IMR-90 (cell line): ENCODE data around the gene CCN5. TPM values are rescaled to one million over a fixed set of nuclear protein-coding genes. Genes with fewer than 3 reads are reported as not detected.

Experiments
- ATAC-seq: fragments of 200-7000 bp; cut with Tn5 transposase; 2 replicates; pipeline ENCODE4 v1.9.1; 2020; ENCODE audit warnings: low read depth, mild to moderate bottlenecking, moderate library complexity
- BruUV-seq: library from RNA; stranded (reverse); fragments of 400-500 nt; replicated peaks from 2 replicates; lab custom pipeline; 2021; lab: Mats Ljungman, UMichigan
- CTCF ChIA-PET: fragments of 300-600 bp; formaldehyde crosslinking; extraction: SDS; loops from one replicate; lab custom pipeline; 2021; ENCODE audit warnings: antibody characterized with exemption; lab: Yijun Ruan, JAX
- POLR2A ChIA-PET: fragments of 300-600 bp; sonication (Branson Sonifier 250); formaldehyde crosslinking; loops from one replicate; lab custom pipeline; 2022; ENCODE audit warnings: antibody characterized with exemption; ENCODE audit not compliant: unreplicated experiment; lab: Charles Lee
- DNase-seq: peaks from one replicate; pipeline ENCODE4 v3.0.0; 2013
- H2AFZ ChIP-seq: replicated peaks from 2 replicates; pipeline ENCODE3; 2013; ENCODE audit warnings: low read length, mild to moderate bottlenecking; ENCODE audit not compliant: poor library complexity
- H2AK5ac ChIP-seq: 2 replicates; pipeline ENCODE4 v1.6.1; 2013; ENCODE audit warnings: low read depth, low read length, inconsistent platforms
- H2AK9ac ChIP-seq: replicated peaks from 2 replicates; pipeline ENCODE3; 2013; ENCODE audit warnings: mild to moderate bottlenecking, low read depth, low read length, moderate library complexity; ENCODE audit not compliant: poor library complexity
- H2BK120ac ChIP-seq: 2 replicates; pipeline ENCODE4 v1.6.1; 2013; ENCODE audit warnings: low read depth, low read length, inconsistent platforms
- H2BK15ac ChIP-seq: 3 replicates; pipeline ENCODE4 v1.6.1; 2013; ENCODE audit warnings: low read depth, low read length, inconsistent platforms
- H2BK20ac ChIP-seq: 2 replicates; pipeline ENCODE4 v1.6.1; 2013; ENCODE audit warnings: low read depth, mild to moderate bottlenecking, inconsistent platforms, low read length, moderate library complexity
- H2BK5ac ChIP-seq: 2 replicates; pipeline ENCODE4 v1.6.1; 2013; ENCODE audit warnings: mild to moderate bottlenecking, low read depth, low read length, inconsistent platforms; ENCODE audit not compliant: poor library complexity, severe bottlenecking
- H3K14ac ChIP-seq: replicated peaks from 2 replicates; pipeline ENCODE4 v1.6.1; 2013; ENCODE audit warnings: low read depth, low read length, inconsistent platforms
- H3K18ac ChIP-seq: 2 replicates; pipeline ENCODE4 v1.6.1; 2013; ENCODE audit warnings: low read depth, low read length, control low read depth
- H3K23ac ChIP-seq: 2 replicates; pipeline ENCODE4 v1.6.1; 2013; ENCODE audit warnings: low read depth, low read length, inconsistent platforms
- H3K27ac ChIP-seq: 2 replicates; pipeline ENCODE4 v1.5.1; 2013; ENCODE audit warnings: mild to moderate bottlenecking, control low read depth, low read length; ENCODE audit not compliant: insufficient read depth
- H3K27me3 ChIP-seq: 2 replicates; pipeline ENCODE4 v1.6.1; 2013; ENCODE audit warnings: low read length; ENCODE audit not compliant: control insufficient read depth, insufficient read depth
- H3K36me3 ChIP-seq: 2 replicates; pipeline ENCODE4 v1.6.1; 2013; ENCODE audit warnings: low read length, mixed read lengths; ENCODE audit not compliant: control insufficient read depth, insufficient read depth
- H3K4ac ChIP-seq: 2 replicates; pipeline ENCODE4 v1.6.1; 2013; ENCODE audit warnings: low read depth, low read length, inconsistent platforms
- H3K4me1 ChIP-seq: 2 replicates; pipeline ENCODE4 v1.6.1; 2013; ENCODE audit warnings: low read length, mixed read lengths; ENCODE audit not compliant: control insufficient read depth, insufficient read depth
- H3K4me2 ChIP-seq: 2 replicates; pipeline ENCODE4 v1.6.1; 2013; ENCODE audit warnings: low read depth, mild to moderate bottlenecking, control low read depth, low read length, moderate library complexity
- H3K4me3 ChIP-seq: 2 replicates; pipeline ENCODE4 v1.5.1; 2013; ENCODE audit warnings: low read depth, mild to moderate bottlenecking, control low read depth, low read length, moderate library complexity; ENCODE audit not compliant: insufficient read depth
- H3K56ac ChIP-seq: 2 replicates; pipeline ENCODE4 v1.6.1; 2013; ENCODE audit warnings: low read length, inconsistent platforms; ENCODE audit not compliant: insufficient read depth; ENCODE audit errors: extremely low read depth
- H3K79me1 ChIP-seq, 2 experiments: 2 replicates each; pipeline ENCODE4 v1.6.1; 2013; ENCODE audit warnings: low read length in 2 of 2, inconsistent platforms in 1 of 2, low read depth in 1 of 2
- H3K9ac ChIP-seq: 2 replicates; pipeline ENCODE4 v1.6.1; 2013; ENCODE audit warnings: low read depth, low read length, control low read depth
- H3K9me1 ChIP-seq: 2 replicates; pipeline ENCODE4 v1.6.1; 2013; ENCODE audit warnings: low read length, inconsistent platforms; ENCODE audit not compliant: insufficient read depth
- H3K9me3 ChIP-seq: 2 replicates; pipeline ENCODE4 v1.6.1; 2013; ENCODE audit warnings: low read length; ENCODE audit not compliant: control insufficient read depth, insufficient read depth
- H4K20me1 ChIP-seq: 2 replicates; pipeline ENCODE4 v1.6.1; 2013; ENCODE audit warnings: low read length, inconsistent platforms; ENCODE audit not compliant: insufficient read depth
- H4K5ac ChIP-seq: 2 replicates; pipeline ENCODE4 v1.6.1; 2013; ENCODE audit warnings: mild to moderate bottlenecking, low read depth, low read length, control low read depth
- H4K8ac ChIP-seq, 2 experiments: 2 replicates each; pipeline ENCODE4 v1.6.1; 2013; ENCODE audit warnings: low read depth in 2 of 2, low read length in 2 of 2, control low read depth in 1 of 2, inconsistent platforms in 1 of 2
- H4K91ac ChIP-seq: 2 replicates; pipeline ENCODE4 v1.6.1; 2013; ENCODE audit warnings: low read depth, low read length, inconsistent platforms; ENCODE audit not compliant: insufficient read depth
- MXI1 ChIP-seq: IDR thresholded peaks from 2 replicates; pipeline ENCODE4 v1.6.1; 2012; ENCODE audit warnings: low read depth, mild to moderate bottlenecking, low read length, moderate library complexity, borderline replicate concordance
- RAD21 ChIP-seq: IDR thresholded peaks from 2 replicates; pipeline ENCODE4 v1.6.1; 2012; ENCODE audit warnings: low read length, improper control_type of control experiment
- RCOR1 ChIP-seq: IDR thresholded peaks from 2 replicates; pipeline ENCODE4 v1.6.1; 2012; ENCODE audit warnings: mild to moderate bottlenecking, low read length, improper control_type of control experiment; ENCODE audit not compliant: insufficient replicate concordance
- WGBS, 2 experiments: methylation state at CpG; one replicate each; pipeline versions ENCODE4 v1.1.5 to v1.1.7; 2013; ENCODE audit warnings: missing lambda C conversion rate in 2 of 2; ENCODE audit not compliant: insufficient read length in 1 of 2; ENCODE audit errors: extremely low coverage in 2 of 2; 5-methylcytosine and 5-hydroxymethylcytosine counted together
- dilution Hi-C: fragments of 300-500 bp; cut with HindIII; formaldehyde crosslinking; loops from one replicate; pipeline ENCODE4 v1.14.3; 2018; ENCODE audit warnings: low sequenced_read_pairs; ENCODE audit not compliant: unreplicated experiment
- in situ Hi-C: fragments of 300-500 bp; cut with MboI; formaldehyde crosslinking; loops from 3 replicates; pipeline ENCODE4 v1.14.3; 2019; ENCODE audit warnings: low sequenced_read_pairs, inconsistent platforms, mixed read lengths
- intact Hi-C: fragments of 100-400 bp; cut with micrococcal nuclease; formaldehyde crosslinking; loops from 2 replicates; pipeline ENCODE4 v1.10.0; 2022
- polyA plus RNA-seq, 3 experiments: library from polyadenylated mRNA; depleted of rRNA; stranded (reverse); fragments of >200 nt; gene quantifications; 2 replicates each; pipeline ENCODE4 v1.2.3, GENCODE V29; 2012; ENCODE audit warnings: low replicate concordance in 1 of 3
- total RNA-seq: library from RNA; depleted of rRNA; stranded (reverse); fragments of >200 nt; gene quantifications from 2 replicates; pipeline ENCODE4 v1.2.3, GENCODE V29; 2012
- TF ChIP-seq, protein P1 (sequence below): fragments of 150-350 bp; IDR thresholded peaks from 2 replicates; pipeline ENCODE4 v1.6.1; 2017; ENCODE audit warnings: mild to moderate bottlenecking, antibody characterized with exemption, low read length, low read depth

CCN5 gene
- total and polyA plus RNA-seq, 2 of the 4 experiments (the other 2 are of a cell fraction) = not detected

DNA sequence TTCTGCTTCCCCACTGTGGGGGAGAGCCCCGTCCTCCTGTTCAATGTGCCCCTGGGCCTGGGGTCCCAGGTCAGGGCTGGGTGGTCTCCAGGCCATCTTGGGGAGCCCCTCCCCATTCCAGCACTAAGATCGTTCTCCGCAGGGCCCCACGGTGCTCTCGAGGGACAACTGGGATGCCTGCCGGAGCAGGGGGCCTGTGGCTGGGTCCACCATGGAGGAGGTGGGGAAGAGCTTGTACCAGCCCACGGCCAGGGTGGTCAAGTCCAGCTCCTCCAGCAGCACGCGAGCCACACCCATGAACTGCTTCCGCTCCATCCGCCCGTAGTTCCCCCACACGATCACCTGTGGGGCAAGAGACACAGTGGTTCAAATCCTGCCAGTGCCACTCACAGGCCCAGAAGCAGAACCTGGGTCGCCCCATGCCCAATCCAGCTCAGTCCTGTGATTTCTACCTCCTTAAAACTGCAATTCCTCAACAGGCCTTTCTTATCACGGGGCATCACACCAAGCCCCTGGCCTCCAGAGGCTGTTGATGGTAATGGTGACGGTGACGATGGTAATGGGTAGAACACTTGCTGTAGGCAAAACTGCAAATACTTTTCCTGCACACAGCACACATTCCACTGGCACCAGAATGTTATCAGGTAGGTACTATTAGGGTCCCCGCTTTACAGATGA is 41.0 kb downstream of the CCN5 start:
- H3K18ac ChIP-seq = no peak overlapping the region
- H3K56ac ChIP-seq = no peak overlapping the region
- ATAC-seq (no peak), DNase-seq (no peak)
- no peak overlapping the region for H2AK5ac ChIP-seq
- no peak overlapping the region for H3K4ac ChIP-seq
- no peak overlapping the region for H2BK120ac ChIP-seq
- H2AFZ ChIP-seq = no peak overlapping the region
- H3K23ac ChIP-seq = no peak overlapping the region
- H3K9ac ChIP-seq = no peak overlapping the region
- dilution Hi-C loops = no loop called here
- peaks cover 40% of the 10 kb centered on the region for H3K27me3 ChIP-seq
- H4K5ac ChIP-seq = no peak overlapping the region
- H3K36me3 ChIP-seq = no peaks in the 10 kb centered on the region
- no peaks in the 10 kb centered on the region for H3K9me3 ChIP-seq
- no peak overlapping the region for H3K4me2 ChIP-seq
- H3K9me1 ChIP-seq = no peaks in the 10 kb centered on the region
- no peak overlapping the region for H3K27ac ChIP-seq
- H3K4me3 ChIP-seq = no peak overlapping the region
- H2AK9ac ChIP-seq = no peak overlapping the region
- H3K14ac ChIP-seq = no peak overlapping the region
- H2BK20ac ChIP-seq = no peak overlapping the region
- H2BK15ac ChIP-seq = no peak overlapping the region
- in situ Hi-C loops = no loop called here
- no peaks in the 10 kb centered on the region for H3K4me1 ChIP-seq
- H4K91ac ChIP-seq = no peak overlapping the region
- no peak overlapping the region for H2BK5ac ChIP-seq
- no peak overlapping the region for H4K8ac ChIP-seq
- ChIA-PET POLR2A (no interaction called here), CTCF (no interaction called here)
- BruUV-seq = no TSS peak
- no peaks in the 10 kb centered on the region for H4K20me1 ChIP-seq
- H3K79me1 ChIP-seq = no peaks in the 10 kb centered on the region
- intact Hi-C loops = no loop called here
- WGBS, 2 experiments = 87% methylated on average over 5 of the region's 18 CpGs; no CpG with 5 or more reads in 1 of the 2 experiments
- TF ChIP-seq RCOR1 (no peak), RAD21 (no peak), MXI1 (no peak)
- TF ChIP-seq, protein P1, sequence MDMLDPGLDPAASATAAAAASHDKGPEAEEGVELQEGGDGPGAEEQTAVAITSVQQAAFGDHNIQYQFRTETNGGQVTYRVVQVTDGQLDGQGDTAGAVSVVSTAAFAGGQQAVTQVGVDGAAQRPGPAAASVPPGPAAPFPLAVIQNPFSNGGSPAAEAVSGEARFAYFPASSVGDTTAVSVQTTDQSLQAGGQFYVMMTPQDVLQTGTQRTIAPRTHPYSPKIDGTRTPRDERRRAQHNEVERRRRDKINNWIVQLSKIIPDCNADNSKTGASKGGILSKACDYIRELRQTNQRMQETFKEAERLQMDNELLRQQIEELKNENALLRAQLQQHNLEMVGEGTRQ = no peak
